GM23338 (cell line): ENCODE data around the gene FRAT2. TPM values are rescaled to one million over a fixed set of nuclear protein-coding genes. Genes with fewer than 3 reads are reported as not detected.
"Not testable (repeated sequence)": the region's sequence is repeated elsewhere in the genome, so short reads cannot be mapped to it uniquely, and the experiment has no call there.

Experiments
- ATAC-seq: fragments of 200-7000 bp; cut with Tn5 transposase; 3 replicates; pipeline ENCODE4 v1.9.1; 2020
- DNase-seq: peaks from one replicate; pipeline ENCODE4 v3.0.0-alpha.2; 2015; ENCODE audit warnings: low spot score
- H2AFZ ChIP-seq: fragments of 200-600 bp; sonication (generic); 2 replicates; pipeline ENCODE4 v1.8.0; 2016; ENCODE audit warnings: antibody characterized with exemption, mild to moderate bottlenecking, moderate library complexity
- H3F3A ChIP-seq: fragments of 200-600 bp; sonication (generic); replicated peaks from 2 replicates; pipeline ENCODE4 v1.8.0; 2017; ENCODE audit warnings: antibody characterized with exemption, mixed run types, low read depth
- H3K27ac ChIP-seq: fragments of 200-600 bp; sonication (generic); 2 replicates; pipeline ENCODE4 v1.6.1; 2016; ENCODE audit warnings: low read depth
- H3K27me3 ChIP-seq: fragments of 200-600 bp; sonication (generic); 2 replicates; pipeline ENCODE4 v1.8.0; 2016; ENCODE audit warnings: mild to moderate bottlenecking, mixed run types, moderate library complexity; ENCODE audit not compliant: insufficient read depth
- H3K36me3 ChIP-seq: fragments of 200-600 bp; sonication (generic); 2 replicates; pipeline ENCODE4 v1.8.0; 2016; ENCODE audit warnings: mild to moderate bottlenecking; ENCODE audit not compliant: insufficient read depth
- H3K4me1 ChIP-seq: fragments of 200-600 bp; sonication (generic); 2 replicates; pipeline ENCODE4 v1.8.0; 2016; ENCODE audit warnings: mild to moderate bottlenecking, moderate library complexity; ENCODE audit not compliant: insufficient read depth
- H3K4me2 ChIP-seq: fragments of 200-600 bp; sonication (generic); 2 replicates; pipeline ENCODE4 v1.7.1; 2017; ENCODE audit warnings: mixed run types
- H3K4me3 ChIP-seq: fragments of 200-600 bp; sonication (generic); 2 replicates; pipeline ENCODE4 v1.6.1; 2016; ENCODE audit warnings: mixed run types
- H3K79me2 ChIP-seq: fragments of 200-600 bp; sonication (generic); replicated peaks from 2 replicates; pipeline ENCODE4 v1.8.0; 2017; ENCODE audit warnings: mild to moderate bottlenecking; ENCODE audit not compliant: insufficient read depth
- H3K9me2 ChIP-seq: fragments of 200-600 bp; sonication (generic); 2 replicates; pipeline ENCODE4 v1.8.0; 2017; ENCODE audit not compliant: insufficient read depth
- H4K20me1 ChIP-seq: fragments of 200-600 bp; sonication (generic); replicated peaks from 2 replicates; pipeline ENCODE4 v1.8.0; 2017; ENCODE audit warnings: mild to moderate bottlenecking; ENCODE audit not compliant: insufficient read depth
- H3K27ac Mint-ChIP-seq: 2 replicates; pipeline ENCODE4 v1.8.0; 2020; ENCODE audit warnings: inconsistent platforms, mild to moderate bottlenecking, moderate library complexity, mixed read lengths
- H3K27me3 Mint-ChIP-seq: 3 replicates; pipeline ENCODE4 v1.8.0; 2022; ENCODE audit warnings: low read depth, mild to moderate bottlenecking, moderate library complexity, mixed read lengths, inconsistent platforms; ENCODE audit not compliant: insufficient read depth, poor library complexity
- H3K36me3 Mint-ChIP-seq: 3 replicates; pipeline ENCODE4 v1.8.0; 2021; ENCODE audit warnings: low read depth, mild to moderate bottlenecking, inconsistent platforms, moderate library complexity, mixed read lengths
- H3K4me1 Mint-ChIP-seq: 3 replicates; pipeline ENCODE4 v1.8.0; 2020; ENCODE audit warnings: mild to moderate bottlenecking, inconsistent platforms, mixed read lengths
- H3K4me3 Mint-ChIP-seq: 3 replicates; pipeline ENCODE4 v1.8.0; 2021; ENCODE audit warnings: moderate library complexity, mild to moderate bottlenecking, inconsistent platforms, mixed read lengths
- H3K9me3 Mint-ChIP-seq: 3 replicates; pipeline ENCODE4 v1.8.0; 2020; ENCODE audit warnings: moderate library complexity, mild to moderate bottlenecking, inconsistent platforms, mixed read lengths
- CREB1 ChIP-seq: fragments of 250-450 bp; sonication (Bioruptor Pico); IDR thresholded peaks from 2 replicates; pipeline ENCODE4 v1.5.0; 2020; ENCODE audit warnings: low read depth, mild to moderate bottlenecking, moderate library complexity
- EZH2 ChIP-seq: fragments of 200-600 bp; sonication (generic); IDR thresholded peaks from one replicate; pipeline ENCODE4 v1.8.0; 2017; ENCODE audit warnings: antibody characterized with exemption, mild to moderate bottlenecking, low read depth; ENCODE audit not compliant: unreplicated experiment
- EZH2phosphoT487 ChIP-seq: fragments of 200-600 bp; sonication (generic); IDR thresholded peaks from one replicate; pipeline ENCODE4 v1.8.1; 2018; ENCODE audit warnings: antibody characterized with exemption; ENCODE audit not compliant: unreplicated experiment
- JUNB ChIP-seq: IDR thresholded peaks from one replicate; pipeline ENCODE4 v1.6.1; 2016; ENCODE audit warnings: antibody characterized with exemption; ENCODE audit not compliant: unreplicated experiment
- POLR2AphosphoS5 ChIP-seq: IDR thresholded peaks from 2 replicates; pipeline ENCODE4 v1.6.1; 2016; ENCODE audit warnings: antibody characterized with exemption, low read depth
- STAT1 ChIP-seq: IDR thresholded peaks from one replicate; pipeline ENCODE4 v1.6.1; 2016; ENCODE audit warnings: antibody characterized with exemption; ENCODE audit not compliant: unreplicated experiment
- ZNF114 ChIP-seq: fragments of 250-450 bp; sonication (Bioruptor Pico); IDR thresholded peaks from 2 replicates; pipeline ENCODE4 v1.5.0; 2020; ENCODE audit warnings: mild to moderate bottlenecking, moderate library complexity
- ZNF331 ChIP-seq: fragments of 250-450 bp; sonication (Bioruptor Pico); IDR thresholded peaks from 2 replicates; pipeline ENCODE4 v1.5.0; 2020; ENCODE audit warnings: low read depth, mild to moderate bottlenecking, moderate library complexity
- polyA plus RNA-seq: library from polyadenylated mRNA; unstranded; fragments of >200 nt; fragmentation: Nextera tagmentation; extraction: Ambion mirVana; gene quantifications from 2 replicates; pipeline ENCODE4 v1.2.1, GENCODE V29; 2016
- total RNA-seq: library from RNA; depleted of rRNA; stranded (reverse); fragments of >200 nt; shearing (Covaris generic); gene quantifications from 2 replicates; pipeline ENCODE4 v1.2.3, GENCODE V29; 2014
- TF ChIP-seq, protein P1 (sequence below): IDR thresholded peaks from one replicate; pipeline ENCODE4 v1.6.1; 2018; ENCODE audit warnings: antibody characterized with exemption; ENCODE audit not compliant: unreplicated experiment
- TF ChIP-seq, protein P2 (sequence below): fragments of 250-450 bp; sonication (Bioruptor Pico); IDR thresholded peaks from 2 replicates; pipeline ENCODE4 v1.5.0; 2020; ENCODE audit warnings: mild to moderate bottlenecking, moderate library complexity

Gene FRAT2
- total and polyA plus RNA-seq, 2 experiments from 2014 or later, result 24.5 to 109 TPM

DNA sequence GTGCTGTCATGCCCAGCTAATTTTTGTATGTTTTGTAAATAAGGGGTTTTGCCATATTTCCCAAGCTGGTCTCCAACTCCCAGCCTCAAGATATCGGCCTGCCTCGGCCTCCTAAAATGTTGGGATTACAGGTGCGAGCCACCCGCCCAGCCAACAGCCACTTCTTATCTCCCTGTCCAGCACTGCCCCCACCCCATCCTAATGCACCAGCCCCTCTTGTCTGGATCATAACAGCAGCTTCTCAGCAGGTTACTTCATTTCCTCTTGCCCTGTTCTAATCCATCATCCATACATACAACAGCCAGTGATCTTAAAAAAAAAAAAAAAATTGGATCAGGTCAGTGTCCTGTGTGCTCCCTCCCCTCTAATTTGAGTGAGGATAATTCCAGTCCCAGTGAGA, 12.8 kb upstream of the FRAT2 start (continued):
- TF ChIP-seq, protein P1, sequence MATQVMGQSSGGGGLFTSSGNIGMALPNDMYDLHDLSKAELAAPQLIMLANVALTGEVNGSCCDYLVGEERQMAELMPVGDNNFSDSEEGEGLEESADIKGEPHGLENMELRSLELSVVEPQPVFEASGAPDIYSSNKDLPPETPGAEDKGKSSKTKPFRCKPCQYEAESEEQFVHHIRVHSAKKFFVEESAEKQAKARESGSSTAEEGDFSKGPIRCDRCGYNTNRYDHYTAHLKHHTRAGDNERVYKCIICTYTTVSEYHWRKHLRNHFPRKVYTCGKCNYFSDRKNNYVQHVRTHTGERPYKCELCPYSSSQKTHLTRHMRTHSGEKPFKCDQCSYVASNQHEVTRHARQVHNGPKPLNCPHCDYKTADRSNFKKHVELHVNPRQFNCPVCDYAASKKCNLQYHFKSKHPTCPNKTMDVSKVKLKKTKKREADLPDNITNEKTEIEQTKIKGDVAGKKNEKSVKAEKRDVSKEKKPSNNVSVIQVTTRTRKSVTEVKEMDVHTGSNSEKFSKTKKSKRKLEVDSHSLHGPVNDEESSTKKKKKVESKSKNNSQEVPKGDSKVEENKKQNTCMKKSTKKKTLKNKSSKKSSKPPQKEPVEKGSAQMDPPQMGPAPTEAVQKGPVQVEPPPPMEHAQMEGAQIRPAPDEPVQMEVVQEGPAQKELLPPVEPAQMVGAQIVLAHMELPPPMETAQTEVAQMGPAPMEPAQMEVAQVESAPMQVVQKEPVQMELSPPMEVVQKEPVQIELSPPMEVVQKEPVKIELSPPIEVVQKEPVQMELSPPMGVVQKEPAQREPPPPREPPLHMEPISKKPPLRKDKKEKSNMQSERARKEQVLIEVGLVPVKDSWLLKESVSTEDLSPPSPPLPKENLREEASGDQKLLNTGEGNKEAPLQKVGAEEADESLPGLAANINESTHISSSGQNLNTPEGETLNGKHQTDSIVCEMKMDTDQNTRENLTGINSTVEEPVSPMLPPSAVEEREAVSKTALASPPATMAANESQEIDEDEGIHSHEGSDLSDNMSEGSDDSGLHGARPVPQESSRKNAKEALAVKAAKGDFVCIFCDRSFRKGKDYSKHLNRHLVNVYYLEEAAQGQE, result no peak
- TF ChIP-seq CREB1 (CRISPR knock-in tag), result no peak
- TF ChIP-seq EZH2phosphoT487, result no peak
- no peak for TF ChIP-seq JUNB
- no peak for TF ChIP-seq ZNF331 (CRISPR knock-in tag)
- no peak for TF ChIP-seq POLR2AphosphoS5
- TF ChIP-seq ZNF114, result no peak
- no peak for TF ChIP-seq EZH2
- no peak for TF ChIP-seq STAT1

DNA sequence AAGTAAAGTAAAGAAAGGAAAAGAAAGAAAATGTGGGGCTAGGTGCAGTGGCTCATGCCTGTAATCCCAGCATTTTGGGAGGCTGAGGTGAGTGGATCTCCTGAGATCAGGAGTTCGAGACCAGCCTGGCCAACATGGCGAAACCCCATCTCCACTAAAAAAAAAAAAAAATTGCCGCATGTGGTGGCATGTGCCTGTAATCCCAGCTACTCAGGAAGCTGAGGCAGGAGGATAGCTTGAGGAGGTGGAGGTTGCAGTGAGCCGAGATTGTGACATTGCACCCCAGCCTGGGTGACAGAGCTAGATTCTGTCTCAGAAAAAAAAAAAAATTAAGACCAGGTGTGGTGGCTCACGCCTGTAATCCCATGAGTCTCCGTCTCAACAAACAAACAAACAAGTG, 9.1 kb upstream of the FRAT2 start:
- H3K27me3 ChIP-seq, H4K20me1 ChIP-seq, H3K36me3 Mint-ChIP-seq, H3K36me3 ChIP-seq, H3K79me2 ChIP-seq, DNase-seq, H2AFZ ChIP-seq, ATAC-seq, H3K27ac ChIP-seq, H3K9me2 ChIP-seq, H3K4me2 ChIP-seq, H3K27ac Mint-ChIP-seq, H3K9me3 Mint-ChIP-seq, H3F3A ChIP-seq, H3K4me3 ChIP-seq, H3K4me3 Mint-ChIP-seq: not testable (repeated sequence)
- H3K4me1 ChIP-seq, result peaks cover 18% of the 10 kb centered on the region
- Mint-ChIP-seq H3K27me3 (peaks cover 13% of the 10 kb centered on the region), H3K4me1 (peaks cover 14% of the 10 kb centered on the region)

DNA sequence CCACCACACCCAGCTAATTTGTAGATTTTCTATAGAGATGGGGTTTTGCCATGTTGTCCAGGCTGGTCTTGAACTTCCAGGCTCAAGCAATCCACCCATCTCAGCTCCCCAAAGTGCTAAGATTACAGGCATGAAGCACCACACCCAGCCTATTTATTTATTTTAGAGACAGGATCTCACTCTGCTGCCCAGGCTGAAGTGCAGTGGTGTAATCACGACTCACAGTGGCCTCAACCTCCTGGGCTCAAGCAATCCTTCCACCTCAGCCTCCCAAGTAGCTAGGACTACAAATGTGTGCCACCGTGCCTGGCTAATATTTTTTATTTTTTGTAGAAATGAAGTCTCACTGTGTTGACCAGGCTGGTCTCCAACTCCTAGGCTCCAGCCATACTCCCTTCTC, 6.9 kb upstream of the FRAT2 start:
- no peaks in the 10 kb centered on the region for H3K36me3 ChIP-seq
- H3K79me2 ChIP-seq, result no peaks in the 10 kb centered on the region
- H3K4me1 ChIP-seq, result peaks cover 33% of the 10 kb centered on the region
- H3K27me3 ChIP-seq, result no peaks in the 10 kb centered on the region
- H3K4me2 ChIP-seq, result no peak overlapping the region
- H4K20me1 ChIP-seq, result no peaks in the 10 kb centered on the region
- H3K4me3 ChIP-seq, result no peak overlapping the region
- H3K4me1 Mint-ChIP-seq, result peaks cover 35% of the 10 kb centered on the region
- DNase-seq (no peak), ATAC-seq (no peak)
- H3F3A ChIP-seq, result peaks cover 15% of the 10 kb centered on the region
- no peak overlapping the region for H2AFZ ChIP-seq
- no peak overlapping the region for H3K4me3 Mint-ChIP-seq
- H3K36me3 Mint-ChIP-seq, result no peaks in the 10 kb centered on the region; the same call in 2 of the 3 replicates
- H3K27ac ChIP-seq, result no peak overlapping the region
- H3K27me3 Mint-ChIP-seq, result peaks cover 11% of the 10 kb centered on the region
- H3K9me2 ChIP-seq, result no peaks in the 10 kb centered on the region
- H3K27ac Mint-ChIP-seq, result no peak overlapping the region
- H3K9me3 Mint-ChIP-seq, result no peaks in the 10 kb centered on the region
- no peak for TF ChIP-seq EZH2
- TF ChIP-seq POLR2AphosphoS5, result no peak
- TF ChIP-seq JUNB, result no peak
- no peak for TF ChIP-seq EZH2phosphoT487
- no peak for TF ChIP-seq CREB1 (CRISPR knock-in tag)
- no peak for TF ChIP-seq ZNF114
- no peak for TF ChIP-seq STAT1
- TF ChIP-seq, protein P2, sequence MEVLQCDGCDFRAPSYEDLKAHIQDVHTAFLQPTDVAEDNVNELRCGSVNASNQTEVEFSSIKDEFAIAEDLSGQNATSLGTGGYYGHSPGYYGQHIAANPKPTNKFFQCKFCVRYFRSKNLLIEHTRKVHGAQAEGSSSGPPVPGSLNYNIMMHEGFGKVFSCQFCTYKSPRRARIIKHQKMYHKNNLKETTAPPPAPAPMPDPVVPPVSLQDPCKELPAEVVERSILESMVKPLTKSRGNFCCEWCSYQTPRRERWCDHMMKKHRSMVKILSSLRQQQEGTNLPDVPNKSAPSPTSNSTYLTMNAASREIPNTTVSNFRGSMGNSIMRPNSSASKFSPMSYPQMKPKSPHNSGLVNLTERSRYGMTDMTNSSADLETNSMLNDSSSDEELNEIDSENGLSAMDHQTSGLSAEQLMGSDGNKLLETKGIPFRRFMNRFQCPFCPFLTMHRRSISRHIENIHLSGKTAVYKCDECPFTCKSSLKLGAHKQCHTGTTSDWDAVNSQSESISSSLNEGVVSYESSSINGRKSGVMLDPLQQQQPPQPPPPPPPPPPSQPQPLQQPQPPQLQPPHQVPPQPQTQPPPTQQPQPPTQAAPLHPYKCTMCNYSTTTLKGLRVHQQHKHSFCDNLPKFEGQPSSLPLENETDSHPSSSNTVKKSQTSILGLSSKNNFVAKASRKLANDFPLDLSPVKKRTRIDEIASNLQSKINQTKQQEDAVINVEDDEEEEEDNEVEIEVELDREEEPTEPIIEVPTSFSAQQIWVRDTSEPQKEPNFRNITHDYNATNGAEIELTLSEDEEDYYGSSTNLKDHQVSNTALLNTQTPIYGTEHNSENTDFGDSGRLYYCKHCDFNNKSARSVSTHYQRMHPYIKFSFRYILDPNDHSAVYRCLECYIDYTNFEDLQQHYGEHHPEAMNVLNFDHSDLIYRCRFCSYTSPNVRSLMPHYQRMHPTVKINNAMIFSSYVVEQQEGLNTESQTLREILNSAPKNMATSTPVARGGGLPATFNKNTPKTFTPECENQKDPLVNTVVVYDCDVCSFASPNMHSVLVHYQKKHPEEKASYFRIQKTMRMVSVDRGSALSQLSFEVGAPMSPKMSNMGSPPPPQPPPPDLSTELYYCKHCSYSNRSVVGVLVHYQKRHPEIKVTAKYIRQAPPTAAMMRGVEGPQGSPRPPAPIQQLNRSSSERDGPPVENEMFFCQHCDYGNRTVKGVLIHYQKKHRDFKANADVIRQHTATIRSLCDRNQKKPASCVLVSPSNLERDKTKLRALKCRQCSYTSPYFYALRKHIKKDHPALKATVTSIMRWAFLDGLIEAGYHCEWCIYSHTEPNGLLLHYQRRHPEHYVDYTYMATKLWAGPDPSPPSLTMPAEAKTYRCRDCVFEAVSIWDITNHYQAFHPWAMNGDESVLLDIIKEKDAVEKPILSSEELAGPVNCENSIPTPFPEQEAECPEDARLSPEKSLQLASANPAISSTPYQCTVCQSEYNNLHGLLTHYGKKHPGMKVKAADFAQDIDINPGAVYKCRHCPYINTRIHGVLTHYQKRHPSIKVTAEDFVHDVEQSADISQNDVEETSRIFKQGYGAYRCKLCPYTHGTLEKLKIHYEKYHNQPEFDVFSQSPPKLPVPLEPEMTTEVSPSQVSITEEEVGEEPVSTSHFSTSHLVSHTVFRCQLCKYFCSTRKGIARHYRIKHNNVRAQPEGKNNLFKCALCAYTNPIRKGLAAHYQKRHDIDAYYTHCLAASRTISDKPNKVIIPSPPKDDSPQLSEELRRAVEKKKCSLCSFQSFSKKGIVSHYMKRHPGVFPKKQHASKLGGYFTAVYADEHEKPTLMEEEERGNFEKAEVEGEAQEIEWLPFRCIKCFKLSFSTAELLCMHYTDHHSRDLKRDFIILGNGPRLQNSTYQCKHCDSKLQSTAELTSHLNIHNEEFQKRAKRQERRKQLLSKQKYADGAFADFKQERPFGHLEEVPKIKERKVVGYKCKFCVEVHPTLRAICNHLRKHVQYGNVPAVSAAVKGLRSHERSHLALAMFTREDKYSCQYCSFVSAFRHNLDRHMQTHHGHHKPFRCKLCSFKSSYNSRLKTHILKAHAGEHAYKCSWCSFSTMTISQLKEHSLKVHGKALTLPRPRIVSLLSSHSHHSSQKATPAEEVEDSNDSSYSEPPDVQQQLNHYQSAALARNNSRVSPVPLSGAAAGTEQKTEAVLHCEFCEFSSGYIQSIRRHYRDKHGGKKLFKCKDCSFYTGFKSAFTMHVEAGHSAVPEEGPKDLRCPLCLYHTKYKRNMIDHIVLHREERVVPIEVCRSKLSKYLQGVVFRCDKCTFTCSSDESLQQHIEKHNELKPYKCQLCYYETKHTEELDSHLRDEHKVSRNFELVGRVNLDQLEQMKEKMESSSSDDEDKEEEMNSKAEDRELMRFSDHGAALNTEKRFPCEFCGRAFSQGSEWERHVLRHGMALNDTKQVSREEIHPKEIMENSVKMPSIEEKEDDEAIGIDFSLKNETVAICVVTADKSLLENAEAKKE (CRISPR knock-in tag), result no peak
